ENCODE data around the gene C3orf80. TPM values are rescaled to one million over a fixed set of nuclear protein-coding genes. Genes with fewer than 3 reads are reported as not detected.
"Not testable (repeated sequence)": the region's sequence is repeated elsewhere in the genome, so short reads cannot be mapped to it uniquely, and the experiment has no call there.

The C3orf80 gene
- total and polyA plus RNA-seq, 2 experiments from 2014 or later, result 0.46 to 0.47 TPM

DNA sequence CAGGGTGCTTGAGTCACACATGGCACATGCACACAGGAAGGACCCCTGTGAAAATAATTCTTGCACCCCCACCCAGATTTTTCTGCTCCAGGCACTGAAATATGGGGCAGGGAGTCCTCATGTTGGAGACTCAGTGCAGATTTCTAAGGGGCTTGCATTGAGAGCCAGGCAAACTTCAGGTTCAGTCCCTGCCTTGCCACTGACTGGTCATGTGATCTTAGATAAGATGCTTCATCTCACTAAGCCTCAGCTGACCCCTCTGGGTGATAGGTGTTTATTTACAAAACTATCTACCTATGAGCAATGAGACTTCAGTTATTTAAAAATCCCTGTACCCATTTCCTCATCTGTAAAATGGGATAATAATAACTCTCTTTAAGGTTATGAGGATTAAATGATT is 30.1 kb upstream of the C3orf80 start:
- no peaks in the 10 kb centered on the region for H3K27me3 ChIP-seq
- no peaks in the 10 kb centered on the region for H3K36me3 ChIP-seq (replicated peaks; ENCODE audit: insufficient read depth, low read depth)
- no peak overlapping the region for H3K27ac ChIP-seq
- no peak for DNase-seq (ENCODE audit: low spot score)
- H3K9me3 ChIP-seq (ENCODE audit: low read depth), result no peaks in the 10 kb centered on the region
- H2AFZ ChIP-seq, result no peak overlapping the region
- no peak overlapping the region for H3K4me3 ChIP-seq
- no peaks in the 10 kb centered on the region for H3K4me1 ChIP-seq (ENCODE audit: insufficient read depth)
- H3K9me2 ChIP-seq (replicated peaks; ENCODE audit: insufficient read depth), result no peaks in the 10 kb centered on the region
- no peaks in the 10 kb centered on the region for H3K79me2 ChIP-seq
- no peak overlapping the region for H3K4me2 ChIP-seq
- TF ChIP-seq EZH2phosphoT487 (IDR thresholded peaks at IDR 0.05; ENCODE audit: low read depth, severe bottlenecking, unreplicated experiment), result no peak
- TF ChIP-seq, protein P1, sequence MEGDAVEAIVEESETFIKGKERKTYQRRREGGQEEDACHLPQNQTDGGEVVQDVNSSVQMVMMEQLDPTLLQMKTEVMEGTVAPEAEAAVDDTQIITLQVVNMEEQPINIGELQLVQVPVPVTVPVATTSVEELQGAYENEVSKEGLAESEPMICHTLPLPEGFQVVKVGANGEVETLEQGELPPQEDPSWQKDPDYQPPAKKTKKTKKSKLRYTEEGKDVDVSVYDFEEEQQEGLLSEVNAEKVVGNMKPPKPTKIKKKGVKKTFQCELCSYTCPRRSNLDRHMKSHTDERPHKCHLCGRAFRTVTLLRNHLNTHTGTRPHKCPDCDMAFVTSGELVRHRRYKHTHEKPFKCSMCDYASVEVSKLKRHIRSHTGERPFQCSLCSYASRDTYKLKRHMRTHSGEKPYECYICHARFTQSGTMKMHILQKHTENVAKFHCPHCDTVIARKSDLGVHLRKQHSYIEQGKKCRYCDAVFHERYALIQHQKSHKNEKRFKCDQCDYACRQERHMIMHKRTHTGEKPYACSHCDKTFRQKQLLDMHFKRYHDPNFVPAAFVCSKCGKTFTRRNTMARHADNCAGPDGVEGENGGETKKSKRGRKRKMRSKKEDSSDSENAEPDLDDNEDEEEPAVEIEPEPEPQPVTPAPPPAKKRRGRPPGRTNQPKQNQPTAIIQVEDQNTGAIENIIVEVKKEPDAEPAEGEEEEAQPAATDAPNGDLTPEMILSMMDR (IDR thresholded peaks at IDR 0.05; ENCODE audit: poor library complexity), result no peak
- no peak for TF ChIP-seq EZH2 (IDR thresholded peaks at IDR 0.05; ENCODE audit: borderline replicate concordance)
- no peaks in the 10 kb centered on the region for H4K20me1 ChIP-seq (ENCODE audit: insufficient read depth, poor library complexity, severe bottlenecking)

GRCh38 chr3:160196511-160197104 is 28.6 kb upstream of the C3orf80 start:
- DNase-seq (ENCODE audit: low spot score), result no peak
- Histone ChIP-seq H2AFZ (no peak overlapping the region), H3K4me1 (ENCODE audit: insufficient read depth) (no peaks in the 10 kb centered on the region), H3K9me2 (replicated peaks; ENCODE audit: insufficient read depth) (no peaks in the 10 kb centered on the region), H3K27ac (no peak overlapping the region), H3K79me2 (no peaks in the 10 kb centered on the region), H3K9me3 (ENCODE audit: low read depth) (no peaks in the 10 kb centered on the region), H3K4me2 (no peak overlapping the region), H4K20me1 (ENCODE audit: insufficient read depth, poor library complexity, severe bottlenecking) (no peaks in the 10 kb centered on the region), H3K27me3 (no peaks in the 10 kb centered on the region), H3K4me3 (no peak overlapping the region), H3K36me3 (replicated peaks; ENCODE audit: insufficient read depth, low read depth) (no peaks in the 10 kb centered on the region)
- WGBS (ENCODE audit: low lambda C conversion rate, missing lambda C conversion rate), result 70% methylated on average over 9 of the region's 9 CpGs
- TF ChIP-seq EZH2phosphoT487 (IDR thresholded peaks at IDR 0.05; ENCODE audit: low read depth, severe bottlenecking, unreplicated experiment), result no peak
- TF ChIP-seq, protein P1 (IDR thresholded peaks at IDR 0.05; ENCODE audit: poor library complexity), result no peak
- no peak for TF ChIP-seq EZH2 (IDR thresholded peaks at IDR 0.05; ENCODE audit: borderline replicate concordance)

- Histone ChIP-seq H3K9me2 (replicated peaks; ENCODE audit: insufficient read depth) (no peaks in the 10 kb centered on the region), H3K79me2 (no peaks in the 10 kb centered on the region), H2AFZ (no peak overlapping the region), H3K36me3 (replicated peaks; ENCODE audit: insufficient read depth, low read depth) (no peaks in the 10 kb centered on the region), H4K20me1 (ENCODE audit: insufficient read depth, poor library complexity, severe bottlenecking) (no peaks in the 10 kb centered on the region), H3K27ac (no peak overlapping the region), H3K4me3 (no peak overlapping the region), H3K4me2 (no peak overlapping the region), H3K4me1 (ENCODE audit: insufficient read depth) (no peaks in the 10 kb centered on the region), H3K27me3 (no peaks in the 10 kb centered on the region), H3K9me3 (ENCODE audit: low read depth) (no peaks in the 10 kb centered on the region)
- 87% methylated on average over 3 of the region's 3 CpGs for WGBS (ENCODE audit: low lambda C conversion rate, missing lambda C conversion rate)
- DNase-seq (ENCODE audit: low spot score), result no peak
- TF ChIP-seq EZH2 (IDR thresholded peaks at IDR 0.05; ENCODE audit: borderline replicate concordance), result no peak
Measured at GRCh38 chr3:160199108-160199507, 26.1 kb upstream of the C3orf80 start.

DNA sequence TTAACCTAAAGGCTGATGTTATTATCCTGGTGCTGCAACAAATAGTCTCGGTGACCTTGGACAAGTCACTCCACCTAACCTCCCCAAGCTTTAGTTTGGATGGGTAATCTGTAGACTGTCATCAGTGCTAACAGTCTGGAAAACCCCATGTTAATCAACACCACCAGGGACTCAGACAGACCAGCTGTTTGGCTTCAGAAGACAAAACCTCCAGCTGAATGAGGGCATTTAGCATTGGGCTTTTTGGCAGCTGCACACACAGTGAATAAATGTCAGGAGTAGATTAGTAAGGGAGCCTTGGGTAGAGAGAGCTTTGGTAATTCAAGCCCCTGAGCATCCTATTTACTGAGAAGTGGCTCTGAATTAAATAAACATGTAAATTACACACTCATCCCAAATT is 24.9 kb upstream of the C3orf80 start:
- WGBS (ENCODE audit: low lambda C conversion rate, missing lambda C conversion rate), result 100% methylated on average over 1 of the region's 1 CpG
- no peak overlapping the region for H2AFZ ChIP-seq
- H3K36me3 ChIP-seq (replicated peaks; ENCODE audit: insufficient read depth, low read depth), result no peaks in the 10 kb centered on the region
- H3K4me2 ChIP-seq, result no peak overlapping the region
- no peak overlapping the region for H3K27ac ChIP-seq
- H3K79me2 ChIP-seq, result no peaks in the 10 kb centered on the region
- no peak for TF ChIP-seq EZH2 (IDR thresholded peaks at IDR 0.05; ENCODE audit: borderline replicate concordance)
- no peak for TF ChIP-seq EZH2phosphoT487 (IDR thresholded peaks at IDR 0.05; ENCODE audit: low read depth, severe bottlenecking, unreplicated experiment)
- TF ChIP-seq, protein P1 (IDR thresholded peaks at IDR 0.05; ENCODE audit: poor library complexity), result no peak
- H3K9me2 ChIP-seq (replicated peaks; ENCODE audit: insufficient read depth), result no peaks in the 10 kb centered on the region
- no peaks in the 10 kb centered on the region for H3K27me3 ChIP-seq
- H3K4me3 ChIP-seq, result no peak overlapping the region
- H3K4me1 ChIP-seq (ENCODE audit: insufficient read depth), result no peaks in the 10 kb centered on the region
- no peaks in the 10 kb centered on the region for H4K20me1 ChIP-seq (ENCODE audit: insufficient read depth, poor library complexity, severe bottlenecking)
- H3K9me3 ChIP-seq (ENCODE audit: low read depth), result no peaks in the 10 kb centered on the region
- no peak for DNase-seq (ENCODE audit: low spot score)

DNA sequence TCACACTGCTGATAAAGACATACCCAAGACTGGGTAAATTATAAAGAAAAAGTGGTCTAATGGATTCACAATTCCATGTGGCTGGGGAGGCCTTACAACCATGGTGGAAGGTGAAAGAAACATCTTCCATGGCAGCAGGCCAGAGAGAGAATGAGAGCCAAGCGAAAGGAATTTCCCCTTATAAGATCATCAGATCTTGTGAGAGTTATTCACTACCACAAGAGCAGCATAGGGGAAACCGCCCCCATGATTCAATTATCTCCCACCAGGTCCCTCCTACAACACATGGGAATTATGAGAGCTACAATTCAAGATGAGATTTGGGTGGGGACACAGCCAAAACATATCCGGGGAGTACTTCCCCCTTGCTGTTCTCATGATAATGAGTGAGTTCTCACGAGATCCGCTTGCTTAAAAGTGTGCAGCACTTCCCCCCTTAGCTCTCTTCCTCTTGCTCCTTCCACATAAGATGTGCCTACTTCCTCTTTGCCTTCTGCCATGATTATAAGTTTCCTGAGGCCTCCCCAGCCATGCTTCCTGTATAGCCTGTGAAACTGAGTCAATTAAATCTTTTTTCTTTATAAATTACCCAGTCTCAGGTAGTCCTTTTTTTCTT is 20.7 kb upstream of the C3orf80 start:
- not testable (repeated sequence) for H3K27me3 ChIP-seq; H3K79me2 ChIP-seq; H3K4me1 ChIP-seq (ENCODE audit: insufficient read depth); H2AFZ ChIP-seq; H3K27ac ChIP-seq; DNase-seq (ENCODE audit: low spot score); H3K4me2 ChIP-seq; H3K36me3 ChIP-seq (replicated peaks; ENCODE audit: insufficient read depth, low read depth); H3K4me3 ChIP-seq; H3K9me3 ChIP-seq (ENCODE audit: low read depth); H3K9me2 ChIP-seq (replicated peaks; ENCODE audit: insufficient read depth); H4K20me1 ChIP-seq (ENCODE audit: insufficient read depth, poor library complexity, severe bottlenecking)
- 94% methylated on average over 5 of the region's 5 CpGs for WGBS (ENCODE audit: low lambda C conversion rate, missing lambda C conversion rate)
